ENCODE results near the gene UBE2U. TPM values are rescaled to one million over a fixed set of nuclear protein-coding genes. Genes with fewer than 3 reads are reported as not detected.

Gene UBE2U
- total RNA-seq, 1 experiment from 2014 or later = not detected

- Mint-ChIP-seq H3K9me3 (ENCODE audit: unreplicated experiment) (no peaks in the 10 kb centered on the region), H3K36me3 (ENCODE audit: insufficient read depth, unreplicated experiment) (no peaks in the 10 kb centered on the region), H3K4me1 (ENCODE audit: insufficient read depth, unreplicated experiment) (peaks cover under 1% of the 10 kb centered on the region), H3K4me3 (ENCODE audit: unreplicated experiment) (no peak overlapping the region), H3K27me3 (ENCODE audit: insufficient read depth, unreplicated experiment) (no peaks in the 10 kb centered on the region), H3K27ac (ENCODE audit: low read depth, unreplicated experiment) (no peak overlapping the region)
- no peak for TF ChIP-seq CTCF (IDR thresholded peaks at IDR 0.05; ENCODE audit: unreplicated experiment)
- ChIA-PET POLR2A (interaction anchor here (0.6 kb wide), 1 partner anchor 220 kb away, joined by 3 read pairs; no protein-coding TSS in a partner anchor), CTCF (interaction anchor here (0.9 to 2.3 kb wide), 4 partner anchors 16 to 538 kb away, joined by 3 to 13 read pairs (median 4); no protein-coding TSS in a partner anchor)
- DNase-seq (ENCODE audit: unreplicated experiment) = no peak
- intact Hi-C loops (cut with micrococcal nuclease) = no loop called here
- BruUV-seq (replicated peaks) = no TSS peak
Measured at GRCh38 chr1:64287071-64287470, 83.6 kb downstream of the UBE2U start.

GRCh38 chr1:64290420-64290819 is 87.0 kb downstream of the UBE2U start:
- BruUV-seq (replicated peaks) = no TSS peak

GRCh38 chr1:64291931-64292330 is 88.5 kb downstream of the UBE2U start:
- H3K4me1 Mint-ChIP-seq (ENCODE audit: insufficient read depth, unreplicated experiment) = peaks cover 8% of the 10 kb centered on the region
- TF ChIP-seq CTCF (IDR thresholded peaks at IDR 0.05; ENCODE audit: unreplicated experiment) = no peak
- H3K4me3 Mint-ChIP-seq (ENCODE audit: unreplicated experiment) = no peak overlapping the region
- H3K9me3 Mint-ChIP-seq (ENCODE audit: unreplicated experiment) = no peaks in the 10 kb centered on the region
- no peaks in the 10 kb centered on the region for H3K27me3 Mint-ChIP-seq (ENCODE audit: insufficient read depth, unreplicated experiment)
- ChIA-PET POLR2A (no interaction called here), CTCF (no interaction called here)
- H3K36me3 Mint-ChIP-seq (ENCODE audit: insufficient read depth, unreplicated experiment) = no peaks in the 10 kb centered on the region
- no peak overlapping the region for H3K27ac Mint-ChIP-seq (ENCODE audit: low read depth, unreplicated experiment)
- intact Hi-C loops (cut with micrococcal nuclease) = no loop called here
- DNase-seq (ENCODE audit: unreplicated experiment) = peak; percentile 5
- no TSS peak for BruUV-seq (replicated peaks)

More at GRCh38 chr1:64290420-64290819, 87.0 kb downstream of the UBE2U start:
- H3K27me3 Mint-ChIP-seq (ENCODE audit: insufficient read depth, unreplicated experiment) = no peaks in the 10 kb centered on the region
- DNase-seq (ENCODE audit: unreplicated experiment) = no peak
- H3K4me3 Mint-ChIP-seq (ENCODE audit: unreplicated experiment) = no peak overlapping the region
- H3K27ac Mint-ChIP-seq (ENCODE audit: low read depth, unreplicated experiment) = no peak overlapping the region
- H3K36me3 Mint-ChIP-seq (ENCODE audit: insufficient read depth, unreplicated experiment) = no peaks in the 10 kb centered on the region
- intact Hi-C loops (cut with micrococcal nuclease) = no loop called here
- CTCF ChIA-PET = no interaction called here
- no peak for TF ChIP-seq CTCF (IDR thresholded peaks at IDR 0.05; ENCODE audit: unreplicated experiment)
- POLR2A ChIA-PET = no interaction called here
- no peaks in the 10 kb centered on the region for H3K9me3 Mint-ChIP-seq (ENCODE audit: unreplicated experiment)
- peaks cover 8% of the 10 kb centered on the region for H3K4me1 Mint-ChIP-seq (ENCODE audit: insufficient read depth, unreplicated experiment)

- intact Hi-C loops (cut with micrococcal nuclease) = no loop called here
- POLR2A ChIA-PET = no interaction called here
- Mint-ChIP-seq H3K36me3 (ENCODE audit: insufficient read depth, unreplicated experiment) (no peaks in the 10 kb centered on the region), H3K4me3 (ENCODE audit: unreplicated experiment) (no peak overlapping the region), H3K27ac (ENCODE audit: low read depth, unreplicated experiment) (no peak overlapping the region), H3K4me1 (ENCODE audit: insufficient read depth, unreplicated experiment) (peaks cover 8% of the 10 kb centered on the region), H3K9me3 (ENCODE audit: unreplicated experiment) (no peaks in the 10 kb centered on the region), H3K27me3 (ENCODE audit: insufficient read depth, unreplicated experiment) (no peaks in the 10 kb centered on the region)
- TF ChIP-seq CTCF (IDR thresholded peaks at IDR 0.05; ENCODE audit: unreplicated experiment) = no peak
- DNase-seq (ENCODE audit: unreplicated experiment) = peak; percentile 58
- CTCF ChIA-PET = no interaction called here
- no TSS peak for BruUV-seq (replicated peaks)
Measured at GRCh38 chr1:64292399-64292798, 89.0 kb downstream of the UBE2U start.

Data from MCF 10A (cell line).